ENCODE results near the gene RPAP2. TPM values are rescaled to one million over a fixed set of nuclear protein-coding genes. Genes with fewer than 3 reads are reported as not detected.

Gene RPAP2
- 32.6 and 46.9 TPM in 2 replicates for polyA plus RNA-seq

GRCh38 chr1:92298573-92299476 lies at the start of gene RPAP2, which contains the start of gene GLMN:
Gene RPAP2, plus strand, starts transcription at chr1:92299059. Its CDS starts 15 bp downstream, at chr1:92299074.
Gene GLMN, minus strand, starts transcription at chr1:92298987. Its CDS starts 988 bp downstream, at chr1:92297999.

Other genes with a start within 250 kb of the RPAP2 start
- gene SETSIP, start 223.6 kb upstream of the RPAP2 start, polyA plus RNA-seq: not detected in 2 replicates
- 573 and 622 TPM in 2 replicates for gene BTBD8, start 218.7 kb upstream of the RPAP2 start, polyA plus RNA-seq
- 5.1 and 10.2 TPM in 2 replicates for gene C1orf146, start 81.1 kb upstream of the RPAP2 start, polyA plus RNA-seq
- gene GLMN, start 72 bp upstream of the RPAP2 start, polyA plus RNA-seq: 39.3 and 47.1 TPM in 2 replicates
- not detected in 2 replicates for gene GFI1, start 187.9 kb downstream of the RPAP2 start, polyA plus RNA-seq

Measured in Purkinje cell (primary cell).